NCI-H1436 (cell line): ENCODE data around the gene ZNF879.

Experiments used
- DNase-seq: peaks from one replicate; lab custom pipeline; 2025; lab: John Stamatoyannopoulos, UW

The ZNF879 gene

DNA sequence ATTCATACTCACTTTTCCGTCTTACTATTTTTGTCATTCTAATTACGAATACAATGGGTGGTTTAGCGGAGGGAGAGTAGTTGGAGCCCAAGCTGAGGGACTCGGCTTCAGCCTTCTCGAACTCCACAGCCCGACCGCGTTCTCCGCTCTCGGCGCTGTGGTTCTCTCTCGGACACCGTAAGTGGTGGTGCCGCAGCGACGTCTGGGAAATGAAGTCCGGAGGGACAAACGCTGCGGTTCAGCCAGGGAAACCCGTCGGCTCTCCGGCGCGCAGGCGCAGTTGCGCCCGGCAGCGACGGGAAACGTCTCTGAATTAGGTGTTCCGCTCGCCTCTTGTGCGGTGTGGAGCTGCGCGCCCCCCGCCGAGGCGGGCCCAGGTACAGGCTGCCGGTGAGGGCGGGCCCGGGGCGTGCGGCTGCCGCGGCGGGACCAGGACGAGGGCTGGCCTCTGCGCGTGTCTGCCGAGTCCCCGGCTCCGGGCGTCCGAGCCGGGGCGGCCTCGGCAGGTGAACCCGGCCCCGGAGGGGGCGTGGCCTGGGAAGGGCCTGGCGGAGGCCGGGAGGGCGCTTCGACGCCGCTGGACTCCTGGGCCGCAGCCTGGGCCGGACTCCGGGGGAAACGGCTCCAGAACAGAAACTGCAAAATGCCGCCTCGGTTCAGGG, at the start of gene ZNF879:
TSS of gene ZNF879 (plus strand) at position 277 of the 662 bp plus-strand sequence. CDS start 1,201 bp downstream, outside the sequence.
- DNase-seq = no peak

DNA sequence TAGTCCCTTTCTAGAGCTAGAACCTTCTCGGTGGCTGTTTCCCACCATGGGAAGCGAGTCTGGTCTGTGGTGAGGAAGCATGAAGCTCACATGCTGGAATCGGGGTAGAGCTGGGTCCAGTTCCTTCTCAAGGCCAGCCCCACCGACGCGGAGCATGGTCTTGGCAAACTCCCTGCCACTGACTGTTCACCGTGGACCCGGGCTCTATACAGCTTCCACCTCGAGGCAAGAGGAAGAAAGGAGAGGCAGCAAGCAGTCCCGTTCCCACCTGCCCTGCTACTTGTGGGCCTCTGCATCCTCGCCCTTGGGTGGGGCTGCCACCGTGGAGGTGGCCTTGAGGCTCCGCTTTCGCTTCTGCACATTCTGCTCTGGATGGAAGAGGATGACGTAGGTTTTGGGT, 42.2 kb upstream of the ZNF879 start:
- DNase-seq = no peak

DNA sequence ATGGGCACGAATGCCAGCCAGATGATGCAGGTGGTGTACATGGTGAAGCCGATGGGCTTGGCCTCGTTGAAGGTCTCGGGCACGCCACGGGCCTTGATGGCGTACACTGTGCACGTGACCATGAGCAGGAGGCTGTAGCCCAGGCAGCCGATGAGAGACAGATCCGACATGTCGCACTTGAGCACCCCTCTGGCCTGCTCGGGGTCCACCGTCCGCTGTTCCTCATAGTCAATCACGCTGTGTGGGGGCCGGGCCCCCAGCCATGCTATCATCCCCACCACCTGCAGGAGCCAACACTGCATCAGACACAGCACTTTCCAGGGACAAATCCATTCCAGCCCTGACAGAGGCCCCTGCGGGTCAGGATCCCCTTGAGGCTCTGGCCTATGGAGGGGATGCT, 40.7 kb upstream of the ZNF879 start:
- no peak for DNase-seq

DNA sequence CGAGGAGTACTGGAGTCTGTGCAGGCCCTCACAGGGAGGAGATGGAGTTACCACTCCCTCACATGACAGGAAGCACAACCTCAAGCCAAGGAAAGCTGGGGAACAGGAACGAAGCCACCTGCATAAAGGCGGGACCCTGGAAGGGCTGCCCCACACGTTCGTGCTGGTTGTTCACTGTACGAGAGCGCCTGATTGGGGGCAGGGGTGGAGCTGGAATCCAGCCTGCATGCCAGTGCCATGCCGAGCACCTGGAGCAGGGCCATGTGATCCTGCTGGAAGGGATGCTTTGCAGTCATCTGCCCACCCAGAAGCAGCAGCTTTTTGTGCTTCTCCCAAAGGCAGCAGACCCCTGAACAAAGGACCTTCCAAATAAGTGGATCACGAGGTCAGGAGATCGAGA, 39.9 kb upstream of the ZNF879 start:
- no peak for DNase-seq

DNA sequence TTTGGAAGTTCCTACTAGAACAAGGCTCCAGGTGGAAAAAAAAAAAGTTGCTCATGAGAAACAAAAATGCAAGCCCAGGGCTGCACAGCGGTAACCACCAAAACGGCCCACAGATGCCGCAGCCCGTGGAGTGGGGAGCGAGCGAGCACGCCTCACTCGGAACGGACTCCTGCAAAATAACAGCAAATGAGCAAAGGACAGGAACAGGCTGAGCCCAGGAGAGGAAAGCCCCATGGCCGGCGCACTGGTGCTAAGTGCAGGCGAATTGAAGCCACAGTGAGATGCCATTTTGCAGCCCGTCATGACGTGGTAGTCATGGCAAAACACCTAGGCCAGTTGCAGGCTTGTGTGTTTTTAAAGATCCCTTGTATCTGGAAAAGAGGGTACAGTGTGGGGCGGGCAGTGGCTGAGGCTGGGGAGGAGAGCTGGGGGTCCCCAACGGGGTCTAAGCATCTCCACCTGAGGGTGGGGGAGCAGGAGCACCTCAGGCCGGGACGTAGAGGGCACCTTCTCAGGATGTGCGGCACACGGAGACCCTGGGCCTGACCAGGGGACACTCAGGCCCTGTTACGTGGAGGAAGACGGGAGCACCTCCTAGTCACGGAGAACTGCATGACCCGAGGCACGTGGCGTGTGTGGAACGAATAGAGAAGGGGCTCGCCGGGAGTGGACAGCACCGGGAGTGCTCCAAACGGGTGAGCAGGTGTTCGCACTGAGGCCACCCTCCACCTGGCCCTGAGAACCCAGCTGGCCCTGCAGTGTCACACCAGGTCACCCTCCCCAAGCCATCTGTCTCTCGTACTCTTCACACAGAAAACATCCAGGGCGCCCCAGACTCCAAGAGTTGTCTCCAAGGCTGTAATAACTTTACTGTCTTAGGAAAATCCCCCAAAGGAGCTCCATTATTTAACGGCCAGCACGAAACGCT, 39.2 kb upstream of the ZNF879 start:
- no peak for DNase-seq

DNA sequence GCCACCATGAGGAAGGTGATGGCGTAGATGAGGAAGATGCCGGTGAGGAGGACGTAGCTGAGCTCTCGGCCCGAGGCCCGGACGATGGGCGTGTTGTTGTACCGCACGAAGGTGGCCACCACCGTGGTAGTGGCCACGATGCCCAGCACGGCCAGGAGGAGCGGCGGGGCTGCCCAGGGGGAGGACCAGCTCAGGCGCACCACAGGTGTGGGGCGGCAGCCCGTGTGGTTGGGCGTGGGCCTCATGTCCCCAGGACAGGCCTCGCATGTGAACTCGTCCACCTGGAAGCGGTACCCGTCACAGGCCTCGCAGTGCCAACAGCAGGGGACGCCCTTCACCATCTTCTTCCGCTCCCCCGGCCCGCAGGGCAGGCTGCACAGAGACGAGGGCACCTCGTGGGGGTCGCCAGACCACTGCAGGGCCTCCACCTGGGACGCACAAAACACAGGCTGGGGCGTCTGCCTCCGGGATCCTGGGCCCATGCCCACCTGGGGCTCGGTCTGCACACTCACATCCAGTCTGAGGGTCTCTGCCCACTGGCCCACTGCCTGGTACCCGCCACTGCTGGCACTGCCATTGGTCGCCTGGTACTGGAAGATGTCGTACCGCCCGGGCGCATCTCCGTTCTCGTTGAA, 37.2 kb upstream of the ZNF879 start:
- no peak for DNase-seq

DNA sequence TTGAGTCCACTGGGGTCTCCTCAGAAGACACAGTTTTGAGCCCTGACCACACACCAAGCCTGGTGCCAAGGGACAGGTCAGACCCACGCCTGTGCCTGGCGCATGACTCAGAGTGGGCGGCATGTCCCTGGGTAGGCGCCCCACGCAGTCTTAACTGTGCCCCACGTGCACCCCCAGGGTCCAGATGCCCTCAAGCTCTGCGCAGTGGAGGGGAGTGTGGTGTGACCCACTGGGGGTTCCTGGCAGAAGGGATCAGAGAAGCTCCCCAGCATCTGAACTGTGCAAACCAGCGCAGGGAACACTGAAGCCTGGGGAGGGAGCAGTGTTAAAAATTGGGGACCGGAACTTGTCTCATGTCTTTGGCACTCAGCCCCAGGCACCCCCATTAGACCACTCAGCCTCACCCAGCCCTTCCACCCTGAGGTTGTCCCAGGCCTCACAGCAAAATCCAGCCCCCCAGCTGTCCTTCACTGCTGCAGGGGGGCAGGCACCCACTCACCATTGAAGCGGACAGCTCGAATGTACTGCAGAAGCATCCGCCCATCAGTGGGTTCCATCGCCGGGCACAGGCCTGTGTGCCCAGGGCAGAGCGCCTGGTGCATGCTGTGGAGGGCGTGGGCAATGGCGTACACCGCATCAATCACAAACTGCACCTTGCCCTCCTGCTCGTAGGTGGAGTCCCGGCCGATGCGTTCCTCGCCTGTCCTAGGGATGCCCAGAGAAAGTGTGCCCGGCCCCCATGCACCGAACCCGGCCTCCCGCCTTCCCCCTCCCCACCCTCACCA, 35.0 kb upstream of the ZNF879 start:
- no peak for DNase-seq

DNA sequence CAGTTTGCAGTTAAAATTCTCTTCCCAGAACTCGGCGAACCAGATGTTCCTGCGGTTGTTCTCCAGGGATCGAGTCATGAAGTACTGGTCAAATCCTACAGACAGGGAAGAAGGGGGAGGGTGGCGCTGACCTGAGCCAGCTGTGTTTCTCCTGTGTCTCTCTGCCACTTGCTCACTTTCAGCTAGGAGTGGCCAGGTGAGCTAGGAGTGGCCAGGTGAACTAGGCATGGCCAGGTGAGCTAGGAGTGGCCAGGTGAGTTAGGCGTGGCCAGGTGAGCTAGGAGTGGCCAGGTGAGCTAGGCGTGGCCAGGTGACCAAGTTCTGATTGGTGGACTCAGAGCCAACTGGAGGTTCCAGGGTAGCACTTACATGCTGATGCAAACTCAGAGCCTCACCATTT, 34.3 kb upstream of the ZNF879 start:
- DNase-seq = no peak

DNA sequence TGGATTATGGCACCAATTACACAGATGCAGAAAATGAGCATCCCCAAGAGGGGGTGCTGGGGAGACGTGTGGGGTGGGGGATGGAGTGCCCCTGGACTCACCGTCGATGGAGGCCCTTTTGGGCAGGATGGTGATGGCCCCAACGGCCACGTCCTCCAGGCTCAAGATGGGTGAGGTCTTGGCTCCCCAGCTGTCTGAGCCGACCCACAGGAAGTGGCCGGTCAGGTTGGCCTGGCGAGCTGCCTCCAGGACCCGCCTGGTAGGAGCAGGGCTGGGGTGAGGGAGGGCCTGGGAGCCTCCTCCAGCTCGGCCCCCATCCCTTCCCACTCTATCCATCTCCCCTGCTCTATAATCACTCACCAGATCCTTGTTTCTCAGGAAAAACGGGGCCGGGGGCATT, 33.1 kb upstream of the ZNF879 start:
- DNase-seq = no peak

DNA sequence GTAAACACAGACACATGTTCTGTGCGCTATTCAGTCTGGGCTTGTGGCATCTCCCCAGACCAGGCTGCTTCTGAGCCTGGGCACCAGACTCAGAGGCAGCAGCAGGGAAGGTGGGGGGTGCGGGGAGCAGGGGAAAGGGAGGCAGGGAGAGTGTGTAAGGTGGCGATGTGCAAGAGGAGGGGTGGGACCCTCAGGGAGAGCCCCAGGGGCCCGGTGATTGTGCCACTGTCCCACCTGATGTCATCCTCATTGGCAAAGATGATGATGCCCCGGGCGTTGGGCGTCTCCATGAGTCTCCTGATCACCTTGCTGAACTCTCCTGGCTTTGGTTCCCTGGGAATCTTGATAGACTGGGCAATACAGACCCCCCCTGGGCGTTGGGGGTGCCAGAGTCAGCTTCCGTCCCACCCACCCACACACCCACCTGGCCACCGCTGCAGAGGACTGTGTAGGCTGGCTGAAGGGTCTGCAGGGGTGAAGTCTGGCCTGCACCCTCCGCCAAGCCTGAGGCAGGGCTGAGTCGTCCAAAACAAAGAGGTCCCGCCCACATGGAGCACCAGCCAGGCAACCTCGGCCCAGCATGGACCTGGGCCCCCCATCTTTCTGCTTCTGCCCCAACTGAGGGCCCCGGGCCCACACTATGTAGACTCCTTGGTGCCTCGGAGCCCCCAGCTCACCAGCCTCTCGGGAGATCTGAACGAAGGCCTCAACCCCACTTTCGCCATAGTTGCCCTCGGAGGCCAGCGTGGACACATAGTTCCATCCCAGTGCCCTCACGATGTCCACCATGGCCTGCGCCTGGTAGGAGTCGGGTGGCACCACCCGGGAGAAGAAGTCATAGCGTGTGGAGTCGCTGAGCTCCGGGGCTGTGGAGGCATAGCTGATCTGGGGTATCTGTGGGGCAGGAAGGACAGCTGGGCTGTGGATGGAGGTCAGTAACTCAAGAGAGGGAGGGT, 32.1 kb upstream of the ZNF879 start:
- no peak for DNase-seq

DNA sequence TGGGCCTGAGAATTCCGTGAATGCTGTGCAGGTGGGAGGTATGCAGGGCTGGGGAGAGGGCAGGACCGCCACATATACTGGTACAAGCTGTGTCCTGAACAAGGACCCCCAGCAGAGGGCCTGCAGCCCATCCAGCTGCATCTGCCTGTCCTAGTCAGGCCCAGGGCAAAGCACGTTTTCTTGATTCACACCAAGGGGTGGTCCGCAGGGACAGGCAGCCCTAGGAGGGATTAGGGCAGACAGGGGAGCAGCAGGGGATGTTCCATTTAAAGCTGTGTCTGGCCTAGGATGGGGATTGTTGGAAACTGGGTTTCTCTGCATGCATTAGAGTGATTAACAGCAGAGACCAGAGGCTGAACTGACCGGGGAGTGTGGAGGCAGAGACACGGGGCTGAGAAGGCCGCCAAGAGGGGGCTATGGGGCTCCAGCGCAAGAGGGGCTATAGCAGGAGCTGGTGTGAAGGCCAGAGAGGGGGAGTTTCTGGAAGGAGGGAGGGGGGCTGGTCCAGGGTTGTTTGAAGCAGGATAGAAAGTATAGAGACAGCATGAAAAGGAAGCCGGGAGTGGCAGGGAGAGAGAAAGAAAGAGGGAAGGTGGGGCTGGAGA, 31.2 kb upstream of the ZNF879 start:
- DNase-seq = no peak

DNA sequence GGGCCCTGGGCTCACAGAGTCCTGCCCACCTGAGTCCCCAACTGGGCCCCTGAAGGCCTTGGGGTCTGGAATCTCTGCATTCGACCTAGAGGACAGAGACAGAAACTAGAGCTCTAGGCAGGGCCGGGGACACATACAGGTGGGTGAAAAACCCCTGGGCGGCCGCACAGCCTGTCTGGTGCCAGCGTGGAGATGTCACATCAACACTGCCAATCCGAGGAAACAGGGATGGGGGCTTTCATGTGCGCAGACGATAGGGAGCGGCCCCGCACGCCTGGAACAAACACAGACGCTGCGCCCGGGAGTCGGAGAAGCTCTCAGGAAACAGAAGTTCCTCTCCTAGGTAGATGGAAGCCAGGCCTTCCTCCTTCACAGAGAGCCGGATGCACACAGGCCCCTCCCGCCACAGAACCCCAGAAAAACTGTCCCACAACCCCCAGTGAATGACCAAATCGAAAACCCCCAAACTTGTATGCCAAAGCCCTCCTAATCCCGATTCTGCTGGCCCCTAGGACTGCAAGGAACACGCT, 30.3 kb upstream of the ZNF879 start:
- DNase-seq = no peak

DNA sequence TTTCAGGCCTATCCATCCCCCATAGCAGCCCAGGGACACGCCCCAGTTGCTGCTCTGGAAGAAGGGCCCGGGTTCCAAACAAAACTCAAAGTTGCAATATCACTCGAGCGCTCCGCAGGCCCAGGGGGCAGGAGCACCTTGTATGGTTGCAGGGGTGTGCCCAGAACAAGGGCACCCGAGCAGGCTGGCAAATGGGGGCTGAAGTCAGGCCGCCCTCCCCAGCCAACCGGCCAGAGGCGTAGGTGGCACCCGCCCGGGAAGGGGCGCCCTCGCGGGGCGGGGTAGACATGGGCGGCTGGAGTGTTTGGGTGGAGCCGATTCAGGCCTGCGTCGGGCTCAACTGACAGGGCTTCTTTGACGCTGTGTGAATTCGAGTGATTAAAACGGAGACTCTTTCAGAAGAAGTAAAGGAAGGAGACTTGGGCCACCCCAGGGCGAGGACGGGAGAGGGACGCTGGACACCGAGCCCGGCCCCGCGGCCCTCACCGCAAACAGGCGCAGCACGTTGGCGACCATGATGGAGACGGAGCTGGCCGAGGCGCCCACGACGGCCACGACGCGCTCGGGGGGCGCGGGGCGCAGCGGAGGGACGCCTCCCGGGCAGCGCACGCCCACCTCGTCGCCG, 29.5 kb upstream of the ZNF879 start:
- no peak for DNase-seq

DNA sequence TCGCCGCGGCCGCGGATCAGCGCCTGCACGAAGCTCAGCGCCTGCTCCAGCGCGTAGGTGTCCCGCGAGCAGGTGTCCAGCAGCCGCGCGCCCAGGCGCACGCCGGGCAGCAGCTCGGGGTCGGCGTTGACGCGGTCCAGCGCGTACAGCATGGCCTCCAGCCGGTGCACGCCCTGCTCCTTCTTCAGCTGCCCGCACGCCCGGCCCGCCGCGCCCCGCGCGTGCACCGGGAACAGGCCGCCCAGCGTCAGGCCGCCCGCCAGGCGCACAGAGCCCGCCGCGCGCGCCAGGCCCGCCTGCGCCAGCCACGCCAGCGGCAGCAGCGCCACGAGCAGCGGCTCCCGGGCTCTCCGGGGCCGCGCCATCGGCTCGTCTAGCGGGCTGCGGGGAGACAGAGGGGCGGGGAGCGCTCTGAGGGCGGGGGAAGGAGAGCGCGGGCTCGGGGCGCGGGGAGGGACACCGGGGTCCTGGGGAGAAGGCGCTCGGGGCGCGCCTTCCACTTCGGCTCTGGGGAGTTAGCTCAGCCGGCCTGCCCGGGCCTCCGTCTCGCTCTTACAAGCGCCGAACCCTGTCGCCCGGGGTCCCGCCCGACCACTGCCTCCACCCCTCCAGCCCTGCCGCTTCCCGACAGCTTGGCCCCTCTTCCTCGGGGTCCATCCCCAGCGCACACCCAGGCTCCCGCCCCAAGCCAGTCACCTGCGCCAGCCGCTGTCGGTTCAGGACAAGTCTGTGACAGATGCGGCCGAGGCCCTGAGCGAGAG, 28.8 kb upstream of the ZNF879 start, which contains the start of gene GRM6:
TSS of gene GRM6 (minus strand) at position 741 of the 761 bp plus-strand sequence. CDS start at position 365, 376 bp downstream.
- DNase-seq = no peak

DNA sequence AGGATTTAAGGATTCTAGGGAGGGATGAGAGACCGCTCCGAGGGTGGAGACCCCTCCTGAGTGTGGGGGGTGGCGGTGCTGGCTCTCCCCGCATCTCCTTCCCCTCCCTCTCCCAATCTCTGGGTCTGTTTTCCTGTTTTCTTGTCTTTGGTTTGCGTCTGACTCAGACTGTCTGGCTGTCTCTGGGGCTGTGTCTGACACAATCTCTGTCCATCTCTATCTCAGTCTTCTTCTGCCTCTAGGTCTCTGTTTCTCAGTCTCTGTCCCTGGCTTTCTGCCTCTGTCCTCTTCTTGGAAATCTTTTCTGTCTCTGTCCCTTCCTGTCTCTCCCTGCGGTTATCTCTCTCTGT, 28.3 kb upstream of the ZNF879 start:
- no peak for DNase-seq

DNA sequence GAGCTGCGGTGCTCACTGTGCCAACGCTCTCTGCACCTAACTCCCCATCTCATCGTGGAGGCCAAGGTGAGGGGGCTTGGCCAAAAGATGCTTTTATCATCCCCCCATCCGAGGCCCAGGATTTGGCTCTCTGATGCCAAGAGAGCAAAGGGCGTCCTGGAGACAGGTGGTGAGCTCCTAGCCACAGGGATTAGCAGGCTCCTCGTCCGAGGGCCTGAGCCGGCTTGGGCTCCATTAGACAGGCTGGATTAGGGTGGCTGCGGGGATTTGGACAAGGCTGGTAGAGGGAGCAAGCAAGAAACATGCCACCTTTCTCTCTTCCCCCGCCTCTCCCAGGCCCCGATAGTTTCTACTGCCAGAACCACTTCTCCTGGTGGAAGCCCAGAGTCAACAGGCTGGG, 27.4 kb upstream of the ZNF879 start:
- DNase-seq = no peak

DNA sequence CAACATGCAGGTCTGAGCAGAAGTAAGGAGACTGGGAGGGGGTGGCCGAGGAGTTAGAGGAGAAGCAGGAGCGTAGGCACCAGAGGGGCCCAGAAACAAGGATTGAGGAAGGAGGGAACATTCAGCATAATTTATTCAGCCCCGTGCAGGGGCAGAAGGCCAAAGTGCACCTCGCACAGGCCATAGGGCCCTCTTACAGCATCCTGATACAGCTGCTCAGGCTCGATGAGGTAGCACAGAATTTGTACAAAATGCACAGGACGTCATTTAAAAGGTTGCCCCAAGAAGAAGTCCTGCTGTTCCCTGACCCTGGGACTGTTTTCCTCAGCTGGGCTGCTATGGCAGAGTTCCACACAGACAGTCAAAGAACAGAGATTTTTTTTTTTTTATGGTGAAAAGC, 26.4 kb upstream of the ZNF879 start:
- no peak for DNase-seq

DNA sequence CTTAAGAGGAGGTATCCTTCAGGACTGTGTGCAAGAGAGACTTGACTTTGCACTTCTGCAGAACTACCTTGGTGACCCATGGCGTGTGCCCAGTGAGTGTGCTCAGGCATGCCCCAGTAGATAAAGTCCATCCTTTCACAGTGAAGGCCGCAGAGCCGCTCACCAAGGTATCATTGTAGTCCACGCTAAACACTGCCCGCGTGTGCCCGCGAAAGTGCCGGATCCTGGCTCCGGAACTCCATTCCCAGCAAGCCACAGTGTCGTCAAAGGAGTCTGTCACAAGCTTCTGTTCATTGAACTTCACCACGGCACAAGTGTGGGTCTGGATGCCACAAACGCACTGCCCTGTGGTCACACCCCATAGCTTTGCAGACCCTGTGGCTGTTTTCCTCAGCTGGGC, 25.2 kb upstream of the ZNF879 start:
- no peak for DNase-seq

DNA sequence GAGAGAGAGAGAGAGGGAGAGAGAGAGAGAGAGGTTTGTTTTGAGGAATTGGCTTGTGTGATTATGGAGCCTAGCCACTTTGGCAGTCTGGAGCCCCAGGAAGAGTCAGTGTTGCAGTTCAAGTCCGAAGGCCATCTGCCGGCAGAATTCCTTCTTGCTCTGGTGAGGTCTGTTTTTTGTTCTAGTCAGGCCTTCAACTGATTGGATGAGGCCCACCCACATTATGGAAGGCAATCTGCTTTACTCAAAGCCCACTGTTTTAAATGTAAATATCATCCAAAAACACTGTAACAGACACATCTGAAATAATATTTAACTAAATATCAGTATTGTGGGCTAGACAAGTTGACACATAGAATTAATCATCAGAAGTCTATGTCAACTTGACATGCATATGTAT, 17.0 kb upstream of the ZNF879 start:
- DNase-seq = no peak
